ENCODE measurements around the gene MCTP2.

The MCTP2 gene

GRCh38 chr15:94314639-94315038 is 83.3 kb downstream of the MCTP2 start:
- no peak overlapping the region for H3K4me3 ChIP-seq (replicated peaks; ENCODE audit: low read depth, low read length)
- DNase-seq (ENCODE audit: extremely low read depth, low read depth) = no peak
- no peak for TF ChIP-seq CTCF (IDR thresholded peaks at IDR 0.05; ENCODE audit: low read depth, low read length, missing control alignments)

GRCh38 chr15:94317211-94317610 is 85.8 kb downstream of the MCTP2 start:
- no peak for TF ChIP-seq CTCF (IDR thresholded peaks at IDR 0.05; ENCODE audit: low read depth, low read length, missing control alignments)
- H3K4me3 ChIP-seq (replicated peaks; ENCODE audit: low read depth, low read length) = no peak overlapping the region
- DNase-seq (ENCODE audit: extremely low read depth, low read depth) = no peak

- no peak overlapping the region for H3K4me3 ChIP-seq (replicated peaks; ENCODE audit: low read depth, low read length)
- no peak for TF ChIP-seq CTCF (IDR thresholded peaks at IDR 0.05; ENCODE audit: low read depth, low read length, missing control alignments)
- DNase-seq (ENCODE audit: extremely low read depth, low read depth) = no peak
Measured at GRCh38 chr15:94322141-94322540, 90.8 kb downstream of the MCTP2 start.

GRCh38 chr15:94323076-94323475 is 91.7 kb downstream of the MCTP2 start:
- no peak overlapping the region for H3K4me3 ChIP-seq (replicated peaks; ENCODE audit: low read depth, low read length)
- DNase-seq (ENCODE audit: extremely low read depth, low read depth) = no peak
- TF ChIP-seq CTCF (IDR thresholded peaks at IDR 0.05; ENCODE audit: low read depth, low read length, missing control alignments) = no peak

- TF ChIP-seq CTCF (IDR thresholded peaks at IDR 0.05; ENCODE audit: low read depth, low read length, missing control alignments) = peak; percentile 89
- peak; percentile 30 for DNase-seq (ENCODE audit: extremely low read depth, low read depth)
Measured at GRCh38 chr15:94324117-94324826, 92.9 kb downstream of the MCTP2 start.

GRCh38 chr15:94324835-94325767 is 93.7 kb downstream of the MCTP2 start:
- TF ChIP-seq CTCF (IDR thresholded peaks at IDR 0.05; ENCODE audit: low read depth, low read length, missing control alignments) = no peak
- no peak overlapping the region for H3K4me3 ChIP-seq (replicated peaks; ENCODE audit: low read depth, low read length)
- DNase-seq (ENCODE audit: extremely low read depth, low read depth) = no peak

More at GRCh38 chr15:94324117-94324826, 92.9 kb downstream of the MCTP2 start:
- H3K4me3 ChIP-seq (replicated peaks; ENCODE audit: low read depth, low read length) = no peak overlapping the region

Data from HFF-Myc (cell line).